NCI-H2227 (cell line): ENCODE measurements around the gene ENDOV.

ENCODE experiments used
- DNase-seq: peaks from one replicate; lab custom pipeline; 2025; ENCODE audit not compliant: unreplicated experiment; lab: John Stamatoyannopoulos, UW

Gene ENDOV

DNA sequence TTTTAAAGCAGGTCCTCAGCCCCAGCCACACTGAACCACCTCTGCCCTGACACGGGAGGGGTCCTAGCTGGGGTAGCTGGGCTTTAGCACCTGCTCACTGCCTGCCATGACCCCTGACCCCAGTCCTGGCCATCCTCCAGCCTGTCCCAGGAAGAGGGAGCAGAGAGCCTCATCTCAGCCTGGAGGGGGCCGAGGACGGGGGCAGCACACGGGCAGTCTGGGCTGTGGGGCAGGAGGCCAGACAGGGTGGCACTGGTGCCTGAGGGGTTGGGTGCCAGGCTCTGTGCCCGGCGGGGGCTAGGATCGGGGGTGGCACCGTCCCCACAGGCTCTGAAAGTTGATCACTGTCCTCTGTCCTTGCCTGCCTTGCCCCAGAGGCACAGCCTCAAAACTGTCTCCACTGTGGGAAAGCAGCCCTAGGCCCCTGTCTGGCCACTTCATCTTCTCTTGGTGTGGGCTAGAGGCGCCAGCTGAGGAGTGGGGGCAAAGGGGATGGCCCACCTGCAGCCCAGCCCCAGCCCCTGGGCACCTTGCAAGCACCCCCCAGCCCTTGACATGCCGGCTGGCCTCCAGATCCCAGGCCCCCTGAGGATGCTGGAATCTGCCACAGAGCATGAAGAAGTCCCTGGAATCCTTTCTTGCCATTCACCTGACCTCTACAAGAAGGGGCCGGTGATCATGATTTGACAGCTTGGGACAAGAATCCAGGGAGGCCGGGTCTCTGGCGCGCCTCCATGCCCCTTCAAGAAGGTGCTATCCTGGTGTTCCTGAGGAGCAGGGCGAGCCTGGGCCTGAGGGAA, 15.7 kb downstream of the ENDOV start:
- no peak for DNase-seq

GRCh38 chr17:80431246-80432195, 16.6 kb downstream of the ENDOV start:
- DNase-seq, result no peak

- DNase-seq, result no peak
Observed at GRCh38 chr17:80432350-80432955, 17.5 kb downstream of the ENDOV start.

- DNase-seq, result no peak
Observed at GRCh38 chr17:80432961-80433550, 18.1 kb downstream of the ENDOV start.

DNA sequence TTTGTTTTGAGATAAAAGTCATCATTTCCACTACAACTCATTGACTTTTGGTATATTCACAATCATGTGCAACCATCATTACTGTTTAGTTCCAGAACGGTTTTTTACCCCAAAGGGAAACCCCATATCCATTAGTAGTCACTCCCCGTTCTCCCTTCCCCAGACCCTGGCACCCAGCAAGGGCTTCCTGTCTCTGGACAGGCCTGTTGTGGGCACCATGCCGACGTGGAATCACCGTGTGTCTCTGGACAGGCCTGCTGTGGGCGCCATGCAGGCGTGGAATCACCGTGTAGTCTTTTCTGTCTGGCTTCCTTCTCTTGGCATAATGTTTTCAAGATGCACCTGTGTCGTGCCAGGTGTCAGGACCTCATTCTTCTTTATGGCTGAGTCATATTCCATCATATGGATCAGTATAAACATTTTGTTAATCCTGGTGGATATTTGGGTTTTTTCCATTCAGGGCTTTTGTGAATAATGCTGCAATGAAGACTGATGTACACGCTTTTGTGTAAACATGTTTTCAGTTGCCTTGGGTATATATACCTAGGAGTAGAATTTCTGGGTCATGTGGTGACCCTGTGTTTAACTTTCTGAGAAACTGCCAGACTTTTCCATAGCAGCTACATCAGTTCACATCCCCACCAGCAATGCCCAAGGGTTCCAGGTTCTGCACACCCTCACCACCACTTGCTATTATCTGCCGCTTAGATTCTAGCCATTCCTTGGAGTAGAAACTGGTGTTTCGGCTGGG, 19.1 kb downstream of the ENDOV start:
- DNase-seq, result no peak

GRCh38 chr17:80437532-80437931, 22.6 kb downstream of the ENDOV start:
- DNase-seq, result no peak

- DNase-seq, result no peak
Observed at GRCh38 chr17:80438806-80439205, 23.8 kb downstream of the ENDOV start.

DNA sequence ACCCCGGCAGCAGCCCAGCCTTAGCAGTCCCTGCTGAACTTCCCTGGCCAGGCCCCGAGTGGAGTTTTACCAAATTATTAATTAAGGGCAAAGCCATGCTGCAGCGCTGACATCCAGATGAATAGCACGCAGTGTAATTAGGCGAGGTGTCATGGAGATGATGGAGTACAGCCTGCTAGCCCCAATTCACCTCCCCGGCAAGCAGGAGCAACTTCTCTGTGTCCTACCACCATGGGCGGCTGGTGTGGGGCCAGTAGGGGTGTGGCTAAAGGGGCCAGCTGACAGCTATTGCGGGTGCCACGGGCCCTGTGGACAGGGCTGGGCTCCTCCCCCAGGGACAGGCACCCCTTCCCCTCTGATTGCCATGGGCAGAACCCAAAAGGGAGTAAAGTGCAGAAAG, 24.5 kb downstream of the ENDOV start:
- DNase-seq, result no peak

- DNase-seq, result no peak
Observed at GRCh38 chr17:80441133-80441578, 26.2 kb downstream of the ENDOV start.

- no peak for DNase-seq
Observed at GRCh38 chr17:80441598-80442322, 26.8 kb downstream of the ENDOV start.

DNA sequence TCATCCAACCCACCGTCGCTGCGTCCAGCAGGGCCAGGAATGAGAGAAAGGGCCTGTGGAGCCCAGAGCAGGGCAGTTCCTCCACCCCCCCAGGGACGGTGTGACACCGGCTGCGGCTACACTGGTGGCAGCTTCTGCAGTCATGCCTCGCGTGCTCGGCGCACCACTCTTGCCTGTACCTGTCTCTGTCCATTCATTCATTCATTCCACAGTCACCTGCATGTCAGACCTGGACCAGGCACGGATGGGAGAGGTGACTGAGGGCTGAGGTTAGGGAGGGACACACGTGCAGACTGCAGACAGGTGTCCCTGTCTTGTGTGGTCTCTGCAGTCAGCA, 27.3 kb downstream of the ENDOV start:
- DNase-seq, result no peak

DNA sequence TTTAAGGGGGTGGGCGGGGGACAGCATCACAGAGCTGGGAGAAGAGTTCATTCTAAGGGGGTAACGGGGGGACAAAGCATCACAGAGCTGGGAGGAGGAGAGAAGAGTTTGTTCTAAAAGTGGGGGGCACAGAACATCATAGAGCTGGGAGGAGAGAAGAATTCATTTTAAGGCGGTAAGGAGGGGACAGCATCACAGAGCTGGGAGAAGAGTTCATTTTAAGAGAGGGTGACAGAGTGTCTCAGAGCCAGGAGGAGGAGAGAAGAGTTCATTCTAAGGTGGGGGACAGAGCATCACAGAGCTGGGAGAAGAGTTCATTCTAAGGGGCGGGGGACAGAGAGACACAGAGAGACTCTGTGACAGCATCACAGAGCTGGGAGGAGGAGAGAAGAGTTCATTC, 27.8 kb downstream of the ENDOV start:
- DNase-seq, result no peak

- DNase-seq, result no peak
Observed at GRCh38 chr17:80443498-80443897, 28.5 kb downstream of the ENDOV start.

- peak; percentile 65 for DNase-seq
Observed at GRCh38 chr17:80443916-80444643, 29.1 kb downstream of the ENDOV start.

DNA sequence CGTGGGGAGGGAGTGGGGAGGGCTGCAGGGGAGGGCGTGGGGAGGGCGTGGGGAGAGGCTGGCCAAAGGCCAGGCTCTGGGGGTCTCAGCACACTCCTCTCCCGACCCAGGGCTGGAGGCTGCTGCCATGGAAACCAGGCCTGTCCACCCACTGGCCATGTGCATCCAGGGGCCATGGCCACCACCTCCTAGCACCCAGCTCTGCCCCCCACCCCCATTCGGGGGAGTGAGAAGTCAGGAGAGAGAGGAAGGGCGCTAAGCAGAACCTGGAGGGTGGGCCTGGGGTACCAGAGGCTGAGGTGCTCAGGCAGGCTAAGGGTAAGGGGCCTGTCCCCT, 29.6 kb downstream of the ENDOV start:
- DNase-seq, result no peak

GRCh38 chr17:80445007-80445725, 30.2 kb downstream of the ENDOV start:
- no peak for DNase-seq

- DNase-seq, result no peak
Observed at GRCh38 chr17:80445726-80446110, 30.8 kb downstream of the ENDOV start.

GRCh38 chr17:80446645-80447405, 31.9 kb downstream of the ENDOV start:
- no peak for DNase-seq
